ENCODE data around the gene RXFP4.

RXFP4 gene

GRCh38 chr1:155960081-155960745, 18.8 kb downstream of the RXFP4 start:
- DNase-seq (ENCODE audit: low spot score): no peak

GRCh38 chr1:155961937-155962336, 20.5 kb downstream of the RXFP4 start:
- DNase-seq (ENCODE audit: low spot score): no peak

- no peak for DNase-seq (ENCODE audit: low spot score)
Measured at GRCh38 chr1:155962599-155963211, 21.3 kb downstream of the RXFP4 start.

GRCh38 chr1:155964193-155964592, 22.8 kb downstream of the RXFP4 start:
- DNase-seq (ENCODE audit: low spot score): no peak

- no peak for DNase-seq (ENCODE audit: low spot score)
Measured at GRCh38 chr1:155966135-155966534, 24.7 kb downstream of the RXFP4 start.

- DNase-seq (ENCODE audit: low spot score): no peak
Measured at GRCh38 chr1:155966750-155967149, 25.3 kb downstream of the RXFP4 start.

GRCh38 chr1:155967341-155968050, 26.1 kb downstream of the RXFP4 start:
- DNase-seq (ENCODE audit: low spot score): no peak

- no peak for DNase-seq (ENCODE audit: low spot score)
Measured at GRCh38 chr1:155968051-155968400, 26.6 kb downstream of the RXFP4 start.

- DNase-seq (ENCODE audit: low spot score): peak; percentile 96
Measured at GRCh38 chr1:155968670-155969069, 27.2 kb downstream of the RXFP4 start.

GRCh38 chr1:155969377-155969791, 27.9 kb downstream of the RXFP4 start:
- no peak for DNase-seq (ENCODE audit: low spot score)

GRCh38 chr1:155970531-155971167, 29.2 kb downstream of the RXFP4 start:
- peak; percentile 86 for DNase-seq (ENCODE audit: low spot score)

GRCh38 chr1:155971910-155972809, 30.7 kb downstream of the RXFP4 start:
- peak; percentile 80 for DNase-seq (ENCODE audit: low spot score)

GRCh38 chr1:155973723-155974122, 32.3 kb downstream of the RXFP4 start:
- DNase-seq (ENCODE audit: low spot score): no peak

- peak; percentile 93 for DNase-seq (ENCODE audit: low spot score)
Measured at GRCh38 chr1:155974208-155975115, 33.0 kb downstream of the RXFP4 start.

GRCh38 chr1:155975375-155976061, 34.1 kb downstream of the RXFP4 start:
- no peak for DNase-seq (ENCODE audit: low spot score)

- DNase-seq (ENCODE audit: low spot score): no peak
Measured at GRCh38 chr1:155976062-155976912, 34.8 kb downstream of the RXFP4 start.

- no peak for DNase-seq (ENCODE audit: low spot score)
Measured at GRCh38 chr1:155976913-155977689, 35.7 kb downstream of the RXFP4 start.

- no peak for DNase-seq (ENCODE audit: low spot score)
Measured at GRCh38 chr1:155977690-155978324, 36.4 kb downstream of the RXFP4 start.

Measured in putamen (tissue), 1 donor.